HT1080 (cell line): ENCODE data around the gene TNRC6B. TPM values are rescaled to one million over a fixed set of nuclear protein-coding genes. Genes with fewer than 3 reads are reported as not detected.

Source experiments
- DNase-seq: peaks from one replicate; pipeline ENCODE4 v3.0.0-alpha.2; 2015; ENCODE audit warnings: low read depth
- total RNA-seq: library from RNA; depleted of rRNA; stranded (reverse); fragments of >200 nt; shearing (Covaris generic); gene quantifications from 2 replicates; pipeline ENCODE4 v1.2.3, GENCODE V29; 2014

TNRC6B gene
- total RNA-seq, 1 experiment from 2014 or later, result 19.3 TPM

DNA sequence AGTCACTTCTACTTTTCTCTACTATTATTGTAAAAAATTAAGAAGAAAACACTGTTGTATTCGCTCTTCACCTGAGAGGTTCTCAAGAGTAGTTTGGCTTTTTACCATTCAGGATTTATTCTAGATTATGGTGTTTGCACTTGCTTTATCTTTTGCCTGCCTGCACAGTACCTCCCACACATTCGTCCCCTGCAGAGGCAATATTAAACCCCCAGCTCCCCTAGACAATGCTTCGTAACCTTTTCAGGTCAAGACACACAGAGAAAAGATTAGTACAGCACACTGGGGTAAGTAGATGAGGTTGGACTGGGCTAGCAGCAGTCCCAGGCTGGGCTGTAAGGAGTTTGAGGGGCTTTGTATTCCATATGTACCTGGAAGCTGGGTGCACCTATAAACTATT, 62.4 kb downstream of the TNRC6B start:
- DNase-seq, result no peak

DNA sequence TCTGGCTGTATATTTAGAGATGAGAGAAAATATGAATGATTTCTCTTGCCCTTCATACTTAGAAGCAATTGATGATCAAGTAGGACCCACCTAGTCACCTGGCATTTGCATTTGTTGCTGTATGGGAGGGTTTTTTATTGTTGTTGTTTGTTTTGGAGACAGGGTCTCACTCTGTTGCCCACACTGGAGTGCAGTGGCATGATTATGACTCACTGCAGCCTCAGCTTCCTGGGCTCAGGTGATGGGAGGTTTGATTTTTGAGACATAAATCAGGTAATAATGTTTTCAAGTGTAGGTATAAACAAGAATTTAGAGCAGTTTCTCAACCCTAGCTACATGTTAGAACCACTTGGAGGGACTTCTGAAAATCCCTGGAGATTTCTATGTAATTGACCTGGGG, 63.0 kb downstream of the TNRC6B start:
- DNase-seq, result peak; percentile 18

DNA sequence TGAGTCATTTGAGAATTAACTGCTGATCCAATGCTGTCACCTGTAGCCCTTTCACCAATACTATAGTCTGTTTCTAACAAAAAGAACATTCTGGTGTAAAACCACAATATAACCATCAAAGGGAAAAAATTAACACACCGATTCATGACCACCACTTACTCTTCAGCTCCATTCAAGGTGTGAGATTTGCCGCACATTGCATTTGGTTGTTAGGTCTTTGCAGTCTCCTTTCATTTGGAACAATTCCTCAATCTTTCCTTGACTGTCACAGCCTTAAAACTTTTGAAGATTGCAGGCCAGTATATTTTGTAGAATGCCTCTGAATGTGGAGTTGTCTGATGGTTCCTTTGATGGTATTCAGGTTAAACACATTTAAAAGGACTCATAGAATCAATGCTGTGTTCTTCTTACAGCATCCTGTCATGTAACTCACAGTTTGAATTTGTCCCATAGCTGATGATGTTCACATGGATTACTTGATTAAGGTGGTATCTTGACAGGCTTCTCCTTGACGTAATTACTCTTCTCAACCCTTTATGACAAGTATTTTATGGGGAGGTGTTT, 63.6 kb downstream of the TNRC6B start:
- no peak for DNase-seq

DNA sequence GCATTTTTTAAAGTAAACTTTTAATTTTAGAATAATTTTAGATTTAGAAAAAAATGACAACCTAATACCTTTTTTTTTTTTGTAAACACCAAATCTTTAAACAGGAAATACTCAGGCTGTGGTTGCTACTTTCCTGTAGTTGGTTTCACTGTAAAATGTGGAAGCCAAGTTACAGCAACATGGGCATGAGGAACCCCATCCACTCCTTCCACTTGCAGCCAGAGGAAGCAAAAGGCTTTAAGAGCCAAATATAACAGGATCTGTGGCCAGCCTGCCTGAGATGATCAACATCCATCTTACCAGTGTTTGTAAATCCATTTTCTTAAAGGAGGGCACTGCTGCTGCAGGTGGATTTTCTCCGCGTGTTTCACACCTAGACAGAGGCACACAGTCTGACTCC, 66.2 kb downstream of the TNRC6B start:
- no peak for DNase-seq

DNA sequence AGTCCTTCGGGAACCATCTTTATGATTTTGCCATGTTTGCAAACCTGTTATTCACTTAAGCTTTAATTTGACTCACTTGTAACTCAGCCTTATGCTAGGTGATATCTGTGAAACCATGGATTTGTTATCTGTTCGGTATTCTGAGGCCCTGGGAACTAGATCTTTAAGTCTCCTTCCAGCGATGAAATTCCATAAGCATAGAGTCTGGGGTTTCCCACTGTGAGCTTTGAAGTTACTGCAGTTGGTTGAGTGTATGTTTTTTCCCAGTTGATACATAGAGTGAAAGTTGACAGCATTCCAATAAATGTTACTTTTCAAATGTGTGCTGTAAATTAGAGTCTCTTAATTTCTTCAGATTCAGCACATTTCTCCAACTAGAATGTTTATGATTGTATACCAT, 66.9 kb downstream of the TNRC6B start:
- DNase-seq, result no peak

DNA sequence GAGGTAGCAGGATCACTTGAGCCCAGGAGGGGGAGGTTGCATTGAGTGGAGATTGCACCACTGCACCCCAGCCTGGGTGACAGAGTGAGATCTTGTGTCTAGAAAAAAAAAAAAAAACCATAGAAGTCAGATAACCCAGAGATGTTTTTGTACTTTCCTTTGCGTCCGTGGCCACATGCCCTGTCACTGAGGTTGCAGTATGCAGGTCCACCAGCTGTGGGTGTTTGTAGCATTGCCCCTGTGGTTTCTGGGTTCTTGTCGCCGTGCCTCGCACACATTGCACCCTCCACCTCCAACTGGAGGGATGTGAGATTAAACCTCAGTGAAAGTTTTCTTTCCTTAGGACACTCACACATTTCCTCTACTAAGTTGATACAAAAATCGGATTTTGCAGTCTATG, 70.3 kb downstream of the TNRC6B start:
- no peak for DNase-seq

DNA sequence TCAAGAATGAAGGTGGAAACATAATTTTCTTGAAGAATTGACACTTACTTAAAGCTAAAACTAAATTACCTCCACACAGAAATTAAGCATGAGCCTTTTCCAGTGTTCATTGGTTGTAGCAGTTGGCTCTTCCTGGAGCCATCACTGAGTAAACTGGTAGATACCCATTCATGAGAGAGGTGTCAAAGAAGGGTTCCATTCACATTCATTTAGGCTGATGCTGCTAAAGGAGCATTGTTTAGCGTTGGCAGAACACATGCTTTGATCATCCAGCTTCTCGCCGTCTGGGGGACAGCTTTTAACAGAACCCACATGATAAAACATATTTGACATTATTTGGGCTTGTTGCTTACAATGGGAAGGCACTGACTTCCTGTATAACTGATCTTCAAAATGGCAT, 71.6 kb downstream of the TNRC6B start:
- DNase-seq, result no peak

DNA sequence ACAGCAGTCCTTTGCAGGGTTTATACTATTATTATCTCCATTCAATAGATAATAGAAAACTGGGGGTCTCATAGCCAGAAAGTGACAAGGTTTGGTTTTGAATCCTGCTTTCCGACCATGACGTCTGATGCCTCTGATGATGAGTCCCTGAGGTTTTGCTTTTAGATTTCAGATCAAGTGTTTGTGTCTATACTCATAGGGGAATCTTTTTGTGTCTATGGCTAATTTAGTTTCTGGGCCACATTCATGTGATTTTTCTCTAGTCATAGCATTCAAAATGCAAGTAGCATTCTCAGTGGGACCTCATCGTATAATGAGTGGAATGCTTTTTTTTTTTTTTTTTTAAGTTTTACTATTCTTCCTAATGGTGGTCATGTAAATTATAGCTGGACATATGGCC, 72.9 kb downstream of the TNRC6B start:
- DNase-seq, result no peak

DNA sequence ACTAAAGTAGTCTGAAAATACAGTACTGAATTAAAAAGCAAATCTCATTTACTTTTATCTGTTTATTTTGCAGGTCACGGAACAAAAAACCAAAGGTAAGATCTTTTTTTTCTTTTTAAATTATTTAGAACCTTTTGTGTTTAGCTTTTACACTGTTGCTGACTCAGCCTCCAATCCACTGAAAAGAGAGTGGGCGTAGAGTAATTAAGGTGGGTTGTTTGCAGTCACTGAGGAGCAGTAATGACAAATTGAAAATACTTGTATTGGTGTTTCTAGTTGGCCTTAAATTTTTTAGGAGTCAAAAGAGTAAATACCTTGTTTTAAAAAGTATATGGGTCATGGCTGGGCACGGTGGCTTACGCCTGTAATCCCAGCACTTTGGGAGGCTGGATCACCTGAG, 73.4 kb downstream of the TNRC6B start:
- DNase-seq, result no peak

DNA sequence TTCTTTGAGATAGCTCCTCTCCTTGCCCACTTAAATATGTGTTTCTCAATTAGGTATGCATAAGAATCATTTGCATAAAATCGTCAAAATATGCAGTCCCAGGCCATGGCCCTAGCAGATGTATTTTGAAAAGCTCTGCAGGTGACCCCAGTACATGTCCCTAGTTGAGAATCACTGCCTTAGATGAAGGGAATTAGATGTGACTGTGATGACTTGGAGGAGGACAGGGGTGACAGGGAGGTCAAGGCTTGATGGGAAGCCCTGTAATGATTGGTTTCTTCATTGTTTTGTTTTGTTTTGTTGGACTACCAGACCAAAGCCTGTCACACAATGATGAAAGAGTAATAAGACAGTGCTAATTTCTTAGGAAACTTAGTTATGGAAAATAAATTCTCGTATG, 74.4 kb downstream of the TNRC6B start:
- DNase-seq, result no peak

DNA sequence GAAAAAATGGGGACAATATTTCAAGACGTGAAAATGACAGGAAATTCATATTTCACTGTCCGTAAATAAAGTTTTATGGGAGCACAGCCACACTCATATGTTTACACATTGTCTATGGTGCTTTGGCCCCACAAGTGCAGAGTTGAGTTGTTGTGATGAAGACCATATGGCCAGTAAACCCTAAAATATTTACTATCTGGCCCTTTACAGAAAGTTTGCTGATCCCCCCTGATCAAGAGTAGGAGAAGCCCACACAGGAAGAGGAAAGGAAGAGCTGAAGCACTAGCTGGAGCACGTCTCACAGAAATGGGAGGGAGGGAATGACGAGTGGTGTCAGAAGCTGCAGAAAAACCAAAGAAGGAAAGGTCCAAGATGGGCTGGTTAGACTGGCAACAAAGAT, 78.8 kb downstream of the TNRC6B start:
- DNase-seq, result no peak

DNA sequence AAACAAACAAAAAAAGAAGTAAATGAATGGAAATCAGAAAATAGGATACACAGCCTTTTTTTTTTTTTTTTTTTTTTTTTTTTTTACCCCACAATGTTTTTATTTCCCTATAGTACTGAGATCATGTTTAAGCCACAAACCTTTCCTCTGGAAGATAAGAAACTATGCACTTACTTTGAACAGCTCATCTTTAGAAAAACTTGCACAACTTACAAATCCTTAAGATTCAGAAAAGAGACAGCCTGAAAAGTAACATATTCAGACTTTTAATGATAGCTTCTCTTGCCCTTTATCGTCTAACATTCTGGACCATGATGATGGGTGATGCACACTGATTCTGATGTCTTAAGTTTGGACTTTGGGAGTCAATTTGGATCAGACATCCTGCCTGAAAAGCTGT, 80.3 kb downstream of the TNRC6B start:
- no peak for DNase-seq

DNA sequence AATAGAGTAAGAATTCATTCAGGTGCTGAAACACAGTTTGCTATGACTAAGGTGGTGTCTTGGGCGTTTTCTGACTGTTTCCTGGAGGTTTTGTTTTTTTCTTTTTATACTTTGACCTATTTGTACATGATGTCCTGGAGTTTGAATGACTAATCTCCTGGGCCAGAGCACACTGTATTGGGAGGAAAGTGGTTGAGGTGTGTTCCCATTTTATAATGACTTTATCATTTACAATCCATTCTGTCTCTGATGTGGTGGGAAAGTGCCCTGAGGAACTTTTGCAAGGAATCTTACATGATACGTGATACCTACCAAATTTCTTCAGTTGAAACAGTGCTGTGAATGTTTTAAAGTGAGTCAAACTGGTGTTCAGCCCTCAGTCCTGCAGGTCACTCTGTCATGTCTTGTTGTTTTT, 80.8 kb downstream of the TNRC6B start:
- peak; percentile 86 for DNase-seq

DNA sequence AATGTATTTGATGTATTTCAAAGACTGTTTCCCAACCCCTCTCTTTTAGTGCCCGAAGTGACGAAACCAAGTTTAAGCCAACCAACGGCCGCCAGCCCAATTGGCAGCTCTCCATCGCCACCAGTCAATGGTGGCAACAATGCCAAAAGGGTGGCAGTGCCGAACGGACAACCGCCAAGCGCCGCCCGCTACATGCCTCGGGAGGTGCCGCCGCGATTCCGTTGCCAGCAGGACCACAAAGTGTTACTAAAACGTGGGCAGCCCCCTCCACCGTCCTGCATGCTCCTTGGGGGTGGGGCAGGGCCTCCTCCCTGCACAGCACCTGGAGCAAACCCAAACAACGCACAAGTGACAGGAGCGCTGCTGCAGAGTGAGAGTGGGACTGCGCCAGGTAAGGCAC, 84.1 kb downstream of the TNRC6B start:
- no peak for DNase-seq

DNA sequence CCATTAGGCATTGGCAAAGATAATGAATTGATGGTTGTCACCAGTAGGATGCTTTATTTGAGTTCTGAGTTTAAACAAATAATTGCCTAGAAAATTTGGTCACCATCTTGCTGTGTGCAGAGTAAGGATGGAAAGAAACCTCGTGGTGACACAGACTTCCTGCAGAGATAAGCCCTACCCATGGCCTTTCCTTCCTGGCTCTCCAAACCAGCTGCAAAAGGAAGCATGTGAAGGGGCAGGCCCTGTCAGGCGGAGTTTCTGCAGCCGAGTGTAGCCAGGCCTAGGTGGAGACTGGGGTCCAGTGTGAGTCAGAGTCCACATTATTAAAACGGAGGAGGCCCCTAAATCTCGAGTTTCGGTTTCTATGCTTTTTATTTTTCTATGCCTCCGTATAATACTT, 85.5 kb downstream of the TNRC6B start:
- peak; percentile 56 for DNase-seq

DNA sequence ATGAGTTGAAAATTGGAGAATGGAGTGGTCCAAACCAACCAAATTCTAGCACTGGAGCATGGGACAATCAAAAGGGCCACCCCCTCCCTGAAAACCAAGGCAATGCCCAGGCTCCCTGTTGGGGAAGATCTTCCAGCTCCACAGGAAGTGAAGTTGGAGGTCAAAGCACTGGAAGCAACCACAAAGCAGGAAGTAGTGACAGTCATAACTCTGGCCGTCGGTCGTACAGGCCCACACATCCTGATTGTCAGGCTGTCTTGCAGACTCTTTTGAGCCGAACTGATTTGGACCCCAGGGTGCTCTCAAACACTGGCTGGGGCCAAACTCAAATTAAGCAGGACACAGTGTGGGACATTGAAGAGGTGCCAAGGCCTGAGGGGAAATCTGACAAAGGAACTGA, 88.1 kb downstream of the TNRC6B start:
- peak; percentile 64 for DNase-seq

DNA sequence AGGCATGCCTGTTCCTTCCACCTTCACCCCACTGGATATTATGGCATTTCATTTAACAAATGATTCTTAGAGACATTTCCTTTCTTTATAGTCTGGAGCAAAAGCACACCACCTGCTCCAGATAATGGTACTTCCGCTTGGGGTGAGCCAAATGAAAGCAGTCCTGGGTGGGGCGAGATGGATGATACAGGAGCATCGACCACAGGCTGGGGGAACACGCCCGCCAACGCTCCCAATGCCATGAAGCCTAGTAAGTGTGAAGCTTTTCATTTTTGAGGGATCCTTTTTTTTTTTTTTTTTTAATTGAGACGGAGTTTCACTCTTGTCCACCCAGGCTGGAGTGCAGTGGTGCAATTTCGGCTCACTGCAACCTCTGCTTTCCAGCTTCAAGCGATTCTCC, 92.3 kb downstream of the TNRC6B start:
- DNase-seq, result no peak

DNA sequence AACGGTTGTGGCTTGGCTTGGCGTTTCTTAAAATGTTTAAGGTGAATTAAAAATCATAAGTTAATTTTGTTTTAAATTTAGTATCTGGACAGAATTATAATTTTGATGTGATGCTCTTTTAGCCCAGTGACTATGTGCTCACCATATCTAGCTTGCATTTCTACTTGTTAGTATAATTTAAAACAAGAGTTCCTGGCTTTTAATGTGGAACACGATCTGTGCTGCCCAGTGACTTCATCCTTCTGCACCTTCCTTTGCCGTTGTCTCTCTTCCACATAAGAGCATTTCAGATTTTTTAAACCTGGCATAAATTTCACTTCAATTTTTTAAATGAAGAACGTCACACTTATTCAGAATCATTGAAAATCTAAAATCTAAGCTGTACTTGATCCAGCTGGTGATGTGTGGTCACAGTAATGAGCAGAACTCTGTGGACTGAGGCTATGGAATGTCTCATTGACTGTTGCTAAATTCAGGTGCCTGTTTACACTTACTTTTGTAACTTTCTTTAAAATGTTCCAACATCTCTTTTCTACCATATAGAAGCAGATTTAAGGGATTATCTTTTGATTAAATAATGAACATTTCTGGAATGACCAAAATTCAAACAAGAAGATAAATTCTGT, 93.1 kb downstream of the TNRC6B start:
- DNase-seq, result no peak

DNA sequence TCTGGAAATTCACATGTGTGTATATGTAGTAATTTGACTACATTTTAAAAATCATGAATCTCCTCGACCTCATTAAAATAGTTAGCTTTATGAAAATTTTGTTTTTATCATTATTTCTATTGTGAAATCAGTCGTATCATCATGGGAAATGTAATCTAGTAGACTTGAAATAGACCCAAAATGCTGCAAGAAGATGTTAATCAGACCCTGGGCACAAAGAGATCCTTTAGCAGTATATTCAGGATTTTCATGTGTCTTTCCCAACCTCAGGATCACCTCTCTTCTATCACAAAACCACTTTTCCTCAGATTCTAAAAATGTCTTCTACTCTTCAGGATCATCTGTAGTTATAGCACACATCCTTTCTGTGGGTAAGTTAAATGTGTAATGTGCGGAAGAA, 93.7 kb downstream of the TNRC6B start:
- no peak for DNase-seq

DNA sequence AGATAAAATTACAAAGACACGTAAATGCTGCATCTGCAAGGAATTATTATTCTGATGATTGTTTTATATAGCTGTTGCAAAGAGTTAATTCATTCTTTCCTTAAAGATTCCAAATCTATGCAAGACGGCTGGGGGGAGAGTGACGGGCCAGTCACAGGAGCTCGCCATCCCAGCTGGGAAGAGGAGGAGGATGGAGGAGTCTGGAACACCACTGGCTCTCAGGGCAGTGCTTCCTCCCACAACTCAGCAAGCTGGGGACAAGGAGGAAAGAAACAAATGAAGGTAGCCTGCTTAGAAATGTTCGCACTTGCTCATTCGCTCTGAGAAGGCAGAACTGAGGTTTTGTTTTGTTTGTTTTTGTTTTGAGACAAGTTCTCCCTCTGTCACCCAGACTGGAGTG, 95.6 kb downstream of the TNRC6B start:
- DNase-seq, result no peak

DNA sequence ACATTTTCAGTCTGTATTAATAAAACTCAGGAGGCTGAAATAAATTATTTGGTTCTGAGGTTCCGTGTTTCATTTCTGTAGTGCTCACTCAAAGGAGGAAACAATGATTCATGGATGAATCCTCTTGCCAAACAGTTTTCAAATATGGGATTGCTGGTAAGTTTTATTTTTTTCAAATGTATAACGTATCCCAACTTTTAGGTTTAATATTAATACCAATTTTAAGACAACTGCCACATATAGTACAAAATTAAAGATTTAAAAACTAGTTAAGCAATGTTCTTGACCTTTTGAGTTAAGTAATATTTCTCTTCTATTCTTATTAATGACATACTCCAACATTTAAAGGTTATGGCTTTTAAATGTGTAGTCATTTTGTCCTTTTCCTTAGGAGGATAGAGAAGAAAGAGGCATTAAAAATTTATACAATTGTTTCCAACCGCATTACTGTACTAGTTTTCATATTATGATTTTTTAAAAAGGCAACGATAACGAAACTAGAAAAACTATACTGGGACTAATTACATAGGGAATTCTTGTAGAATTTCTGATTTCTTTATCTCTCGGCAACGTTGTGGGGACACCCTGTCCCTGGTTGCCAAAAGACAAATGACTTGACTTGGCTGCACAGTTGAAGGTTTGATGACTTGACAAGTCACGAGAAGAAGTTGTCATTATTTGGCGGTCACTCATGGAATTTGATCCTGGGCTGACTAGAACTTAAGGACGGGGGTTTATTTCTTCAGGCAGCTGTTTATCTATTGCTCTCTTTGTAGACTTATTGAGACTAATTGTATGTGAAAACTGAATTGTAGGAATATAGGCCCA, 99.5 kb downstream of the TNRC6B start:
- DNase-seq, result peak; percentile 49

DNA sequence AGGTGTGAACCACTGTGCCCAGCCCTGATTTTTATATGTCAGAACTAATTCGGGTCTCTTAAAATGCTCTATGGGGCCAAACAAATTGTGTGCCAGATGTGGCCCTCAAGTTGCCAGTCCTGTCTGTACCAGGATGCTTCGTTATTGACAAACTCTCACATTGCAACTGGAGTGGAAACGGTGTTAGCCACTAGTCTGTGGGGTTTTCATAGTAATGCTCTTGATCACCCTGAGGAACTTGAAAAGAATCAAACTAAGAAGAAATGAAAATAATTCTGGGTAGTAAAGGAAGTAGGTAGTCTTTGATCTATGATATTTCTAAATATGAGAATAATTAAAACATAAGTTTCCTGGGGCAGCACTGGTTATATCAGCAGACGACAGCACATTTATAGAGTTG, 101.3 kb downstream of the TNRC6B start:
- no peak for DNase-seq

DNA sequence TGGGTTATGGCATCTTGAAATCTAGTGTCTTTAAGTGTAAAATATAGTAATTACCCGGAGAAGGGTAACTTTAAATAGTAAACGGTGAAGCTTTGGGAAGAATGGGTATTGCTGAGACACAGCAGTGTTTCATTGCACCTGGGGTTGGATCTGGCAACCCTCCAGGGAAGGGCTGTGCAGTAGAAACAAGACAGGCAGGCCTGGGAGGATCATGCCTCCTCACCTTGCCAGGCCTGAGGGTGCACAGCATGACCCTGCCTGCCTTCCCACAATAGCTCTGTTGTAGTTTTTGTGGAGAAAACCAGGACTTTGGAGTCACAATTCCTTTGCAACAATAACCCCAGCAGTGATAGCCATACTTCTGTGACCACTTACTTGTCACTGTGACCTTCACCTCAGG, 104.0 kb downstream of the TNRC6B start:
- DNase-seq, result no peak
